HL-60/S4 (cell line): Measurements from ENCODE around the gene FGD5.

ENCODE experiments used
- in situ Hi-C: fragments of 300-500 bp; cut with MboI; formaldehyde crosslinking; loops from 2 replicates; pipeline ENCODE4 v1.14.3; 2022; ENCODE audit warnings: low sequenced_read_pairs

FGD5 gene, protein sequence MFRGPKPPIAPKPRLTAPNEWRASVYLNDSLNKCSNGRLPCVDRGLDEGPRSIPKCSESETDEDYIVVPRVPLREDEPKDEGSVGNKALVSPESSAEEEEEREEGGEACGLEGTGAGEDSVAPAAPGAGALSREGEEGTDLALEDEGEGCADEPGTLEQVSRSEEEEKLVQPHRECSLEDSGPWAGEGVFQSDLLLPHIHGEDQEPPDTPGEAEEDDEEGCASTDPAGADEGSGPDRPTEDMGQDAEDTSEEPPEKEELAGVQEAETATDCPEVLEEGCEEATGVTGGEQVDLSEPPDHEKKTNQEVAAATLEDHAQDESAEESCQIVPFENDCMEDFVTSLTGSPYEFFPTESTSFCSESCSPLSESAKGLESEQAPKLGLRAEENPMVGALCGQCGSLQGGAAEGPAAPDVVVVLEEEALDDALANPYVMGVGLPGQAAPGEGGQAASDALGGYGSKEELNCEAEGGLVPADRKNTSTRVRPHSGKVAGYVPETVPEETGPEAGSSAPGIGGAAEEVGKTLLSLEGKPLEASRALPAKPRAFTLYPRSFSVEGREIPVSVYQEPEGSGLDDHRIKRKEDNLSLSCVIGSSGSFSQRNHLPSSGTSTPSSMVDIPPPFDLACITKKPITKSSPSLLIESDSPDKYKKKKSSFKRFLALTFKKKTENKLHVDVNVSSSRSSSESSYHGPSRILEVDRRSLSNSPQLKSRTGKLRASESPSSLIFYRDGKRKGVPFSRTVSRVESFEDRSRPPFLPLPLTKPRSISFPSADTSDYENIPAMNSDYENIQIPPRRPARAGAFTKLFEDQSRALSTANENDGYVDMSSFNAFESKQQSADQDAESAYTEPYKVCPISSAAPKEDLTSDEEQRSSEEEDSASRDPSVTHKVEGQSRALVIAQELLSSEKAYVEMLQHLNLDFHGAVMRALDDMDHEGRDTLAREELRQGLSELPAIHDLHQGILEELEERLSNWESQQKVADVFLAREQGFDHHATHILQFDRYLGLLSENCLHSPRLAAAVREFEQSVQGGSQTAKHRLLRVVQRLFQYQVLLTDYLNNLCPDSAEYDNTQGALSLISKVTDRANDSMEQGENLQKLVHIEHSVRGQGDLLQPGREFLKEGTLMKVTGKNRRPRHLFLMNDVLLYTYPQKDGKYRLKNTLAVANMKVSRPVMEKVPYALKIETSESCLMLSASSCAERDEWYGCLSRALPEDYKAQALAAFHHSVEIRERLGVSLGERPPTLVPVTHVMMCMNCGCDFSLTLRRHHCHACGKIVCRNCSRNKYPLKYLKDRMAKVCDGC (N-terminal part only)

DNA sequence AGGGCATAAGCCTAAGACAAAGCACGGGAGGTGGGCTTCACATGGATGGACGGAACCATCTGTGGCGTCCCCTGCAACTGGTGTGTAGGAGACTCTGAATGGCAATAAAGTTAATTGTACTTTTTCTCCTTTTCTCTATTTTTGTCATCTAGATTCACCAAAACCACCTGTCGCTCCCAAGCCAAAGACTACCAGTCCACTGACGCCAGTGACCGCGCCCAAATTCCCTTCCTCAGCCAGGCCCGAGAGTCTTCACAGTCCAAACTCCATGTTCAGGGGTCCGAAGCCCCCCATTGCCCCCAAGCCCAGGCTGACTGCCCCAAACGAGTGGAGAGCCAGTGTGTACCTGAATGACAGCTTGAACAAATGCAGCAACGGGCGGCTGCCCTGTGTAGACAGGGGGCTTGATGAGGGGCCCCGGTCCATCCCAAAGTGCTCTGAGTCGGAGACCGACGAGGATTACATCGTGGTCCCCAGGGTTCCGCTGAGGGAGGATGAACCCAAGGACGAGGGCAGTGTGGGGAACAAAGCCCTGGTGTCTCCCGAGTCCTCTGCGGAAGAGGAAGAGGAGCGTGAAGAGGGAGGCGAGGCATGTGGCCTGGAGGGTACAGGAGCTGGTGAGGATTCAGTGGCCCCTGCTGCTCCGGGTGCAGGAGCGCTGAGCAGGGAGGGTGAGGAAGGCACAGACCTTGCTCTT, at the start of gene FGD5:
Gene FGD5, plus strand, starts transcription at position 159 of the 697 bp plus-strand sequence. Its CDS starts 110 bp downstream, at position 269.
- in situ Hi-C loops, result no loop called here

DNA sequence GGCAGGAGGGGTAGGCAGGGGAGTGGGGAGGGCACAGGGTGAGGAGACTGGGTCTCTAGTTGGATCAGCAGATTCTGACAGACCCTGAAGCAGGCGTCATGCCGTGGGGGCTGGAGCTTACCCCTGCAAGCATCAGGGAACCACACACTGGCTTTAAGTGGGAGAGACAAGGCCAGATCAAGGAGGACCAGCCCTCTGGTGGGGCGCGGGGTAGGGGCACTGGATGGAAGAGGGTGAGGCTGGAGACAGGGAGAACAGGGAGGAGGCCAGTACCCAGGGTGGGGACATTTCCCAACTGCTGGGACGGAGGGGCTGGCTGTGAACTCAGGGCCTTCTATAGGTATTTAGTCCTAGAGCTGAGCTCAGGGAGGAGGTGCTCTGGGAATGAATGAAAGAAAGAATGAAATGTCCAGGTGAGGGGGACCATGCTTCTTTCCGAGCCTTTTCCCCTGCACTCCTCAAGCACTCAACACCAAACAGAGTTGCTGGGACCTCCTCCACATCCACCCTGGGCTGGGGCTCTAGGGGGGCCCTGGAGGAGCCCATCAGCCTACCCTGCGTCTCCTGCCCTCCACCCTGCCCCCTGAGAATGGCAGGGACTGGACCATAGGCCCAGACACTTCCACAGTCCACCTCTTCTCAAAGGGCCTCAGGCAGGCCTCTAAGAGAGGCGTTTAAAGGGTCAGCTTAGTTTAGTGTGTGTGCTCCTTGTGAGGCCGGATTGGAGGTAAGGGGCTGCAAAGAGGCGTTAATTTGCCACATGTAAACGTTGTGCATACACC, 49.0 kb upstream of the FGD5 start:
- in situ Hi-C loops, result no loop called here

DNA sequence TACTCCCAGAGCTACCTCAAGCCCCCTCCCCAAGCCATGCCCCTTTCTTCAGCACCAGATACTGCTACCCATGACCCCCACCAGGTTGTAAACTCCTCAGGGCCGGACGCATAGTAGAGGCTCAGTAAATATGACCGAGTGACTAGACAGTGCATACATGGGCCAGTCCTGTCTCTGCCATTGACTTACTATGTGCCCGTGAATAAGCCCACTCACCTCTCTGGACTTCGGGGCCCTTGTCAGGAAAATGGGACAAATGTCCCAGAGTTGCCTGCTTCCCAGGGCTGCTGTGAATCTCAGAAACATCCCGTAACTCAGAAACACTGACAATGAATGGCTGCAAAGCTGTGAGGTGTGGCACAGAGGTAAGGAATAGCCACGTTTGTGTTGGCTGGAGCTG, 48.2 kb upstream of the FGD5 start:
- in situ Hi-C loops, result no loop called here

DNA sequence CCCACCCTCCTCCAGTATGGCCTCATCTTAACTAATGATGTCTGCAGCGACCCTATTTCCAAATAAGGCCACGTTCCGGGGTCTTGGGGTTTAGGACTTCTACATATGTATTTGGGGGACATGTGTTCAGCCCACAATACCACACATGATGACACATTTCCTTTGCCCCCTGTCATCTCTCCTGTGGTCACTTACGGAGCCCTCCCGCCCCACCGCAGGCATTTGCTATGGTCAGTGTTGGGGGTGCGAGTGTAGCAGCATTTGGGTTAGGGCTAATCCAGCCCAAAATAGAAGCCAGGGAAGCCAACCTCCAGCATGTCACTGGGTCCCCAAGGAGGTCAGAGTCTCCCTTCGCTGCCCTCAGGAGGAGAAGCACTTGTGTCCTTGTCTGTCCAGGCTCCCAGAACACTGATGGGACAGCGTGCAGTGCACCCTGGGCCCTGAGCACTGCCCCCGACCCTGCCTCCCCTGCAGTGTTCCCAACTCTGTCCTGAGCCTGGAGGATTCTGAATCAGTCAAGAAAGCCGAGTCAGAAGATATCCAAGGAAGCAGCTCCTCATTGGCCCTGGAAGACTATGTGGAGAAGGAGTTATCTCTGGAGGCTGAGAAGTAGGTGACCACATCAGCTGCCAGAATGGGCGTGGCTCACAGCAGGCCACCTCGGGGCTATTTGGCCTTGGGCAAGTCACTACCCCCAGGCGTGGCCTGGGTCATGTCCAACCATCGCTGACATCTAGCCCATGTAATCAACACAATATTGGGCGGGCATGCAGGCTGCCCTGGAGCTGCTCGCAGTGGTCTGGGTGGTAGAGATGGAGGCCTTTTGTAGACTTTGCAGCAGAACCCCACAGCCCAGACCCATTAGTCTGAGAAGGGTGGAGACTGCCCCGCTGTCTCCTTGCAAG, 46.9 kb upstream of the FGD5 start:
- in situ Hi-C loops, result no loop called here

DNA sequence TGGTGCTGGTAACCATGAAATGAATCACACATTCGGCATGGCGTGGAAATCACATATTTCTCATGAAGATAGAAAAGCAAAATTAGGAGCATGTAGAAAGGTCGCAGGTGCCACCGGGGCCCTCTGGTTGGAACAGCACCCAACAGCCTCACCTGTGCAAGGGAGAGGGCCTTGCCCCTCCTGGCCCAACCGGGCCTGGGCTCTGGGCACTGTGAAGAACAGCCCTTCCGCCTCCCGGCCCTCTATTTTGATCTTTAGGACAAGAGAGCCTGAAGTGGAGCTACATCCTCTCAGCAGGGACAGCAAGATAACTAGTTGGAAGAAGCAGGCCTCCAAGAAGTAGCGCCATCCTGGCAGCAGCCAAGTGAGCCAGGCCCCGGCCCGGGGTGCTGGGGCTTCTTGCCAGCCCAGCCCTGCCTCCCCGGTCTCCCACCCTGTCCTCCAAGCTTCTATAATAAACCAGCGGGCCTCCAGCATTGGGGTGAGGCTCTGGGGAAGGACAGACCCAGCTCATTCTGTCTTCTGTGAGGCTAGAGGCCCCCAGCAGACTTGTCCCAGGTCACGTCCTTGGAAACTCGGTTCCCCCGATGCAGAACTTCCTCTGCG, 46.1 kb upstream of the FGD5 start:
- in situ Hi-C loops, result no loop called here

DNA sequence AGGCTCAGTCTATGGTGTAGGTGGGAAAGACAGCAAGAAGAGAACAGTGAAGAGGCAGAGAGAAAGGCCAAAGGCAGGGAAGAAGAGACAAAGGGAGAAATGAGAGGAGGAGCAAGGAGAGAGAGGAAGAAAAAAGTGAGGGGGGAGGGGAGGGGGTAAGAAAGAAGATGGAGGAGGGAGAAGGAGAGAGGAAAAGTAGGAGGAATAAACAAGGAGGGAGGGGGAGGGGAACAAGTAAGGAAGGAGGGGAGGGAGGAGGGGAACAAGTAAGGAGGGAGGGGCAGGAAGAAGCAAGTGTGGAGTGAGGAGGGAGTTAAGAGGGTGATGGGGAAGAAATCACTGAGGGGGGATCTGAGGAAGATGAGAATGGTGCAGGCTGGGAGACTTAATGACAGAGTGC, 45.5 kb upstream of the FGD5 start:
- in situ Hi-C loops, result no loop called here

DNA sequence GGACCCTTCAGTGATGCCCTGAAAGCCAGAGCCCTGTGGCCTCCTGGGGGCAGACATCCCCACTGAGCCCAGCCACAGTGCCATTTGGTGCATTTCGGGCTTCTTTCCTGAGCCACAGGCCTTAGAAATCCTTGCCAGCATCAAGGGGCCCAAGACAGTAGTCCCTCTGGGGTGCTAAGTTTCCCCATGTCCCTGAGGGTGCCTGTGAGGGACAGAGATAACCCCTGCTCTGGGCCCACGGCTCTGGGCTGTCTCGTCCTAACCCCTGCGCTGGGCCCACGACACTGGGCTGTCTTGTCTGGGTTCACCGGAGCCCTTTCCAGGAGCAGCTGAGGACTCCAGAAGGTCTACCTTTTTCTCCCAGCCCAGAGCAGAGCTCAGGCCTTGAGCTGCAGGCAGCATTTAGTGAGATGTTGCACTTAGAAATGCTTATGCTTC, 45.1 kb upstream of the FGD5 start:
- in situ Hi-C loops, result no loop called here

DNA sequence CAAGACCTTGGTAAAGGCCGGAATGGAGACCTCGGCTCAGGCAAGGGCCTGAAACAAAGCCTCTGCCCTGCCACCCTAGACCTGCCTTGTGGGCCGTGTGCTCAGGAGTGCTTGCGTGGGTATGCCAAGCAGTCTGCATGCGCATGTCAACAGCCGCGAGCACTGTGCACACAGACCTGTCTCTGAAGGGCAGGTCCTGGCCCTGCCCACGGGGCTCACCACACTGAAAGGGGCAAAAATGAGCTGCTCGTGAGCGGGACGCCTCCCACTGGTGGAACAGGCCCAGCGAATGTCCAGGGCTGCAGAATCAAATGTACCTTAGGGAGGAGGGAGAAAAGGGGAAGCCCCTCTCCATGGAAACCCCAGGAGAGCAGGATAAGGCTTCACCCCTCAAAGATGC, 44.3 kb upstream of the FGD5 start:
- in situ Hi-C loops, result no loop called here

DNA sequence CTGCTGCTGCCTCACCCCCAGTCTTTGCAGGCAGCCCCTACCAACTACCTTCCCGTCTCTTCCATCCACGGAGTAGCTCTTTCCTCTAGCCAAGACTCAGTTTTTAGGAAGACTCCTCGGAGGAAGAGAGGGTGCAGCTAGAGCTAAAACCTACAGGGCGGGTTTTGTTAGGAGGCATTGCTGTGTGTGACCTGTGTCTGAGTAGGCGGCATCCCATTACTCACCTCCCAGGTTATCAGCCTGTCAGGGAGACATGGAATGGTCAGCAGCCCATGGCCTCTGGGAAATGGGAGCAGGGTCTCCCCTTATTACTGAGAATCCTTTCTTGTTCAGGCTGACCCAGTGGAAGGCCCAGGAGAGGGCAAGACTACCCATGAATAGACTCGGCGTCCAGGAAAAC, 43.8 kb upstream of the FGD5 start:
- in situ Hi-C loops, result no loop called here

DNA sequence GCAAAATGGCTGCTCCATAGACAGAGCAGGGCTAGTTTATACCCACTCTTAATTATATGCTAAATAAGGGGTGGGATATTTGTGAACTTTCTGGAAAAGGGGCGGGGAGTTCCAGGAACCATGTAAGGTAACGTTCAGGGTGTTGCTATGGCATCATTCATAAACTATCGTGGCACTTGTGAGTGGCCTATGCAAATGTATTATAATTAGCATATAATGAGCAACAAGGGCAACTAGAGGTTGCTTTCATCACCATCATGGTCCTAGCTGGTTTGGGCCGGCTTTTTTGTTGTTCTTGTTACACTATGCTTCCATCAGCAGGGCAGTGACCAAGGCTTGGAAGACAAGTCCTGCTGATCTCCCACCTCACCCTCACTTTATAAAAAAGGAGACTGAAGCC, 43.2 kb upstream of the FGD5 start:
- in situ Hi-C loops, result no loop called here

DNA sequence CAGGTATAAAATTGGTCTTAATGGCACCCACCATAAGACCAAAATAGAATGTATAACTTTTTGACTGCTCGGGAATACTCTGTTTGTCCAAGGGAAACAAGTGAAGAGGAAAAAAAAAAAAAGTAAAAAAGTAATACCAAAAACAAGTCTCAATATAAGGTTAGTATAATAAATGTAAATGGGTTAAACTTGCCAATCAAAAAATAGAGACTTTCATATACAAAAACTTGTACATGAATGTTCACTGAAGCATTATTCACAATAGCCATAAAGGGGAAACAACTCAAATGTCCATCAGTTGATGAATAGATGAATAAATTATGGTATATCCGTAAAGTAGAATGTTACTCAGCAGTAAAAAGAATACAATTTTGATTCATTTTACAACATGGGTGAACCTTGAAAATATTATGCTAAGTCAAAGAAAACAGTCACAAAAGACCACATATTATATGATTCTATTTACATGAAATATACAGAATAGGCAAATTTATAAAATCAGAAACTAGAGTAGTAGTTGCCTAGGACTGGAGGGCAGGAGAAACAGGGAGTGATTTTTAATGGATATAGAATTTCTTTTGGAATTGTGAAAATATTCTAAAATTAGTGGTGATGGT, 39.6 kb upstream of the FGD5 start:
- in situ Hi-C loops, result no loop called here

DNA sequence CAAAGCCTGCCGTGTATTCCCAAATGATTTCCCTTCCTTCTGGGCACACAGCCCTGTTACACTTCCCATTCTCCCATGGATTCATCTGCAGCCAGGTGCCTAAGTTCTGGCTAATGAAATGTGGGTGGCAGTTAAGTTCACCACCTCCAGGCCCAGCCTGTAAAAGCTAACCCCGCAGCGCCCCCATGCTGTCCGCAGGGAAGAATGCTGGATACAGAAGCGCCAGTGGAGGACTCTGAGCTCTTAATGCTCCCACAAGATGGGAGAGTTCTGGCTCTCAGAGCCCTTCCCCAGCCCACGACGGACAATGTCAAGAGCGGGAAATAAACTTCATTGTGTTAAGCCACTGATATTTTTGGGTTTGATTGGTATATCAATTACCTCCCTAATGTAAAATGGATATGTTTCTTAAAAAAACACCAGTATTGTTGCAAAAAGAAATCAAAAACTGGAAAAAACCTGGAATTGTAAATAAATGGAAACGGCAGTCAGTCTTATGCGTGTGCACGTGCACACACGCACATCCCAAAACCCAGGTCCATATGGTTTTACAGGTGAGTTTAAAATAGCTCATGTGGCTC, 37.7 kb upstream of the FGD5 start:
- in situ Hi-C loops, result loop anchor here (10.0 kb wide), 2 partner anchors 106 to 276 kb away; partner anchors contain the start of gene C3orf20

DNA sequence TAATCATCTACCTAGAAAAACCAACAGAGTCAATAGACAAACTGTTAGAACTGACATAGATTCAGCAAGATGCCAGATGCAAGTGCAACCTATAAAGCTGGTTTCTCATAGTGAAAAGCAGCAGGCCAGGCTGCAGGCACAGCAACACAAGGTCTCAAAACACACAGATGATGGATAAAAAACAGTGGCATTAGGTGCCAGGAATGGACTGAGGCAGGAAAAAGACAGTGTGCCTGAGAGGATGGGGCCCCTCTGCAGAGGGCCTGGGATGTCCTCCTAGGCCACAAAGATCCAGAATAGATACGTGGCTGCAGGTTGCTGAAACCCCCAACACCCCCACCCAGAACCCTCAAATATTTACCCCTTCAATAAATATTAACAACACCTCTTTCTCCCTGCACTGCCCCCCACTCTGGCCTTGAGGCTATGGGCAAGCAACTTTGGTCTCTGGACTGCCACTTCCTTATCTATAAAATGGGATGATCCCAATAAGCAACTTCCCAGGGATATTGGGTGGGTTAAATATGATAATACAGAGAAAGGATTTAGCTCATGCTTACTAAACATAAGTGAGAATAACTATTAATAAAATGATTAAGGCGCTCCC, 35.2 kb upstream of the FGD5 start:
- in situ Hi-C loops, result loop anchor here (10.0 kb wide), 2 partner anchors 109 to 279 kb away; partner anchors contain the start of gene C3orf20

DNA sequence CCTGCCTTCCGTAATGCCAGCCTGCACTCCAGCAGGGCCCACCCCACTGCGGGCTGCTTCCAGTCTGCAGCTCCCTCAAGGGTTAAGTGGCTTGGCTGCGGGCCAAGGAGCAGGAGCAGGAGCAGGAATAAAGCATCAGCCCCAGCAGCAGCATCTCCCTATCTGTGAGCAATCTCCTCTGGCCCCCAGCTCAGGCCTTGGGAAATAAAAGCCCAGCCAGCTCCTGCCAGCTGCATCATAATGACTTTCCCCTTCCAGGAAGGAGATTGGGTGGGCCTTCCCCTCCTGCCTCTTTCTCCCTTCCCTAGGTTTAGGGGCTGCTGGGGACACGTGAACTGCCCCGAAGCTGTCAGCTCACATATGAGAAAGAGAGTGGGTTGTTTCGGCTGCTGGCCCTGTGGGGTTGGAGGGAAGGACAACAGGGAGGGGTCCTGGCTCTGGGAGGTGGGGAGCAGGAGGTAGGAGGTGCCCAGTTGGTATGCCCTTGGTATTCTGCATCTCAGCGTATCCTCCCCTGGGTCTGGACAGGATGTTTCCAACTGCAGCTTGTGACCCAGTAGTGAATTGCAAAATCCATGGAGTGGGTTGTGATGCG, 34.6 kb upstream of the FGD5 start:
- in situ Hi-C loops, result loop anchor here (10.0 kb wide), 2 partner anchors 109 to 279 kb away; partner anchors contain the start of gene C3orf20

DNA sequence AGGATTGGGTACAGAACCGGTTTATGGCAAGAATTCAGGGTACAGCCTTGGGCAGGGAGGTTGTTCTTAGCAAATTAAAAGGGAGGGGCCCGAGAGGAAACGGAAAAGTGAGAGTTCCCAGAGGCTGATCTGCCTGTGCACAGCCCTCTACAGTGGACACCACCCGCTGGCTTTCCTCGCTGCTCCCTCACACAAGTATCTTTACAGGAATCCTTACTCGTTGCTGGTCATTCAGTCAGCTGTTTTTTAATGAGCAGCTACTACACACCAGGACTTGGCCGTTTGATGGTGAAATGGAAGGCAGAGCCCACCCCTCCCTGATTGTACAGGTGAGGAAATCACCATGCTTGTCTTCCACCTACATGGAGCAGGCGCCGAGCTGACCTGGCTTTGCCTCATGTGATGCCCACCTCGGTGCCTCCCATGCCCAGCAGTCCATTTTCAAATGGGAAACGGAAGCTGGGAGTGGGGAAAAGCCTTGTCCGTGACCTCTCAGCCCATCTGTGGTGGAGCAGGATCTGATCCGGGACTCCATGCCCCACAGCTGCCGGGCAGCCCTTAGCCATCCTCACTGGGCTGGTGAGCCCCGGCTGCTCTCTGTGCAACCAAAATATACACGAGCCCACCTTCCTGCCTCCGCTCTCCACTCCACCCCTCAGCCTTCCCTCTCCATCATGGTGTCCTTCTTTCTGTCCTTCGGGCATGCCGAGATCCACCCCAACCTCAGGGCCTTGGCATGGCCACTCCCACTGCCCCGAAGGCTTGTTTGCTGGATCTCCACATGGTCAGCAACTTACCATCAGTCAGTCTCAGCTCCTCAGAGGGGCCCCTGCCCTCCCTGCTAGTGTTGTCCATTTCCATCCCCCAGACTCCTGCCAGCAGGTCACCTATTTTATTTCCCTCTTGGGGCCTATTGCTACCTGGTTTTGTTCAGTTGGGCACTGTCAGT, 33.3 kb upstream of the FGD5 start:
- in situ Hi-C loops, result loop anchor here (10.0 kb wide), 2 partner anchors 111 to 281 kb away; partner anchors contain the start of gene C3orf20
